HTERT RPE-1 (cell line): ENCODE data around the gene ITGB5.

Experiments used
- in situ Hi-C: fragments of 300-500 bp; cut with MboI; formaldehyde crosslinking; loops from 4 replicates; pipeline ENCODE4 v1.14.3; 2020; ENCODE audit warnings: low sequenced_read_pairs

ITGB5 gene

GRCh38 chr3:124816206-124816605 lies 71.0 kb downstream of the ITGB5 start:
- in situ Hi-C loops = no loop called here

- in situ Hi-C loops = no loop called here
Observed at GRCh38 chr3:124815781-124816180, 71.4 kb downstream of the ITGB5 start.

GRCh38 chr3:124814620-124815421 lies 72.3 kb downstream of the ITGB5 start:
- in situ Hi-C loops = no loop called here

DNA sequence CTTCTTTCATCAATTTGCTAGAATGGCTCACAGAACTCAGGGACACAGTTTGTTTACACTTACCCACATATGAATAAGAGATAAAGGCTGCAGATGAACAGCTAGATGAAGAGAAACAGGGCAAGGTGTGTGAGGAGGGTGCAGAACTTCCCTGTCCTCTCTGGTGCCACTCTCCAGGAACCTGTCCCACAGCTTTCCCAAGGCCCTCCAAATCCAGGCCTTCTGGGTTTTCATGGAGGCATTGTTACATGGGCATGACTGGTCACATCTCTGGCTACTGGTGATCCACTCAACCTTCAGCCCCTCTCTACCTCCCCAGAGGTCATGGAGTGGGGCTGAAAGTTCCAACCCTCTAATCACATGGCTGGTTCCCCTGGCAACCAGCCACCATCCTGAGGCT lies 73.6 kb downstream of the ITGB5 start:
- in situ Hi-C loops = no loop called here

GRCh38 chr3:124812291-124813265 lies 74.6 kb downstream of the ITGB5 start:
- in situ Hi-C loops = no loop called here

- in situ Hi-C loops = no loop called here
Observed at GRCh38 chr3:124811436-124811835, 75.7 kb downstream of the ITGB5 start.

- in situ Hi-C loops = no loop called here
Observed at GRCh38 chr3:124810970-124811369, 76.2 kb downstream of the ITGB5 start.

GRCh38 chr3:124809039-124809438 lies 78.1 kb downstream of the ITGB5 start:
- in situ Hi-C loops = no loop called here

DNA sequence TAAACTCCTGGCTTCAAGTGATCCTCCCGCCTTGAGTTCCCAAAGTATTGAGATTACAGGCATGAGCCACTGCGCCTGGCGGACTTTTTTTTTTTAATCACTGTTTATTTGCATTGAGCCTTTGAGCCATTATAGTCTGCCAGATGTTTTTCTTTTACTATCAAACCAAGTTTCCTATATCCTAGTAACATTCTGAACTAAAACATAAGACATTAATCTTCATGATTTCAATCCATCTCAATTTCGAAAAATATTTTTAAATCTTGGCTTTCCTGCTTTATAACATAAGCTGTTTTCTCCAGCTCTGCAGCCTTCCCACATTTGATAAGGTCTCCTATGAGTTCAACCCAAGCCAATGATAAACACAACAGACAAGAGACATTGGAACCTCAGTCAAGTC lies 81.5 kb downstream of the ITGB5 start:
- in situ Hi-C loops = no loop called here

- in situ Hi-C loops = no loop called here
Observed at GRCh38 chr3:124804875-124805274, 82.3 kb downstream of the ITGB5 start.

DNA sequence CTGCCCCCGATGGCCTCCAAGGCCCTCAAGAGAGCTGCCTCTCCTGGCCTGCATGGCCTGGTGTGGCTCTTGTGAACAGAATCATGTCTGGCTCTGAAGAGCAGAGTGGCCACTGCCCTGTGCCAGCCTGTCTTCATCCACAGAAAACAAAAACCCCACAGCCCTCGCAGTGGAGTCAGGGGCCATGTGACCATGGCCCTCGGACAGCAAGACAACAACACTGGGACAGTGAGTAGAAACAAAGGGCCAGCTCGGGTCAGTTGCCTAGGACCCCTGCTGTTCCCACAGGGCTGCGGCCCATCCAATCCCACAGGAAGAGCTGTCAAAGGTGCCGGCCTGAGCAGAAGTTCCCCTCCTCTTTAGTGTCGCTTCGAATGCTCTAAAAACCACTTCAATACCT lies 84.5 kb downstream of the ITGB5 start:
- in situ Hi-C loops = no loop called here

DNA sequence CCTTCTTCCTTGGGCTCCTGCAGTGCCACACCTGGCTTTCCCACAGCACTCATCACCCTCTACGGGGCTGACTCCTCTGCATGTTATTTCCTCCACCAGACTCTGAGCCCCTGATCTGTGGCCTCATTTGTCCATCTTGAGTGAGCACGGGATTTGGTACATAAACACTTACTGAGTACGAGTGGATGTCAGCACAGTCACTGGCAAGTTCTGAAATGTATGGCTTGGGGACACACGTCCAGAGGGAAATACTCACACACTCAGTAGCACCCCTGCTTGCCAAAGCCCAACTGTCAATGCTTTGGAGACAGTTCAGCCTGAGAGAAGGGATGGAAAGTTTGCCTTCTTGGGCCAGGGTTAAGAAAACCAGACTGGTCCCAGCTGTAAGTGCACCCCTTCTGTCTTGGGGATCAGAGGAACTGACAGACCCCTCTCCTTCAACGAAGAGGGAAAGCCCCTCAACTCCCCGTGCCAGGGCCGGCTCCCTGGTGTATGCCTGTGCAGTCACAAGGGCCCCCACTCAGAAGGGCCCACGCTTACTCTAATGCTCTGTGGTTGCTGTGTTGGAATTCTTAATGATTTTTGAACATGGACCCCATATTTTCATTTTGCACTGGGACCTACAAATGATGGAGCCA lies 85.0 kb downstream of the ITGB5 start:
- in situ Hi-C loops = no loop called here

- in situ Hi-C loops = no loop called here
Observed at GRCh38 chr3:124800511-124801258, 86.5 kb downstream of the ITGB5 start.

GRCh38 chr3:124800076-124800475 lies 87.1 kb downstream of the ITGB5 start:
- in situ Hi-C loops = no loop called here

GRCh38 chr3:124799676-124800075 lies 87.5 kb downstream of the ITGB5 start:
- in situ Hi-C loops = no loop called here

DNA sequence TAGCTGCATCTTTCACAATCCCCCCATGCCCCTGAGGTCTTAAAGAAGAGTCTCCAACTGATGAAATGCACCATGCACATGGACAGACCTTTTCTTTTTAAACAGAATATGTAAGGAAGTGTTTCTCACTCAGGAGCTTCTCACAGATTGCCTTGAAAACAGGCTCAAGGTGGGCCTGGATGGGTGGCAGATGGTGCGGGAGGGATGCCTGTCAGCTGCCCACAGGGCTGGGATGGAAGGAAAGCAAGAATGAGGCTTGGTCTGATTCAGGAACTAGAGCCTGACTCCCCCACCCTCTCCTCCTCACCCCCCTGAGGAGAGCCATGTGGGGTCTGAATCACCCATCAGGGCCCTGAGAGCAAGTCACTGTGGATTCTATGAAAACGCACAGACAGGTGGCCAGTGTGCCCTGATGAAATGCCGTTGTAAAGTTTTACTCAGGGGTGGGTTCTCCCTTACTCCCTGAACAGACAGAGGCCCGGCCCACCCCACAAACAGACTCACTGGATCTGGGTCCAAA lies 89.7 kb downstream of the ITGB5 start:
- in situ Hi-C loops = no loop called here

DNA sequence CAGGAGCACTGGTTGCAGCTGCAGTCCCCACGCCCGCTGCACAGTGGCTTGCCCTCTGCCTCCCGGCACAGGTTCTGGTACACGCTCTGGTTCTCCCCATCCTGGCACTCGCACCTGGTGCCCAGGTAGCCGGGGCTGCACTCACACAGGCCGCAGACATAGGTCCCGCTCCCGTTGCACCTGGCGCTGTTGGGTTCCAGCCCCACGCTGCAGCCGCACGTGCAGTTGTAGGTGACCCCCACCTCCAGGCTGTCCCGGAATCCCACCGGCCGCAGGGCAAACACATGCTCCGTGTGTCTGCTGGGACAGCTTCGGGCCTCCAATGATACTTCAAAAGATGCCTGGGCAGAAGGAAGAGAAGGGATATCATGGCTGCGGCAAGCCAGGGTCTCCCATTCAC lies 90.7 kb downstream of the ITGB5 start:
- in situ Hi-C loops = no loop called here

DNA sequence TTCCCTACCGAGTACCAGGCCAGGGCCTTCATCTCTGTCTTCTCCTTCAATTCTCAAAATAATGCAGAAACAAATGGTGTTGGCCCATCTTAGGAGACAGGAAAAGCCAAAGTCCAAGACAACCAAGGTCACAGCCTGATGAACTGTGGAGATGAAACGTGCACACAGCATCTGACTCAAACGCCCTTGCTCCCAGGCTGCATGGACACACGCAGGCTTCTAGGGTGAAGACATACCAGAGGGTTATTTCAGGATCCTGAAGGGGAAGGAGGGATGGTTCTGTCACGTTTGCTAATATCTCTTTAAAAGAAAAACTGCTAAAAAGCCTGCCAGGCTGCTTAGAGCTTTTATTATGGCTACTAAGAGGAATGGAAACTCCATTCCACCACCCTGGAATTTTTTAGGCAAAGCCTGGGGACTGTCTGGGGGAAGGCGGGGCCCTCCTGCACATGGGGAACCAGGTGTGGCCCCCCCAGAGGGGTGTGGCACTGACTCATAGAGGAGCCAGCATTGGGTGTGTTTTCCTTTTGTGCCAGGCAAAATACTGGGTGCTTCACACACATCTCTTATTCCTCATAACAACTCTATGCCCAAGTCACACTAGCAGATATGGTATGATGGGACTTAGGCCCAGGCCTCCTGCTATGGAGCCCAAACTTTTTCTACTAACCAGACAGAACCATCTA lies 94.0 kb downstream of the ITGB5 start:
- in situ Hi-C loops = no loop called here

DNA sequence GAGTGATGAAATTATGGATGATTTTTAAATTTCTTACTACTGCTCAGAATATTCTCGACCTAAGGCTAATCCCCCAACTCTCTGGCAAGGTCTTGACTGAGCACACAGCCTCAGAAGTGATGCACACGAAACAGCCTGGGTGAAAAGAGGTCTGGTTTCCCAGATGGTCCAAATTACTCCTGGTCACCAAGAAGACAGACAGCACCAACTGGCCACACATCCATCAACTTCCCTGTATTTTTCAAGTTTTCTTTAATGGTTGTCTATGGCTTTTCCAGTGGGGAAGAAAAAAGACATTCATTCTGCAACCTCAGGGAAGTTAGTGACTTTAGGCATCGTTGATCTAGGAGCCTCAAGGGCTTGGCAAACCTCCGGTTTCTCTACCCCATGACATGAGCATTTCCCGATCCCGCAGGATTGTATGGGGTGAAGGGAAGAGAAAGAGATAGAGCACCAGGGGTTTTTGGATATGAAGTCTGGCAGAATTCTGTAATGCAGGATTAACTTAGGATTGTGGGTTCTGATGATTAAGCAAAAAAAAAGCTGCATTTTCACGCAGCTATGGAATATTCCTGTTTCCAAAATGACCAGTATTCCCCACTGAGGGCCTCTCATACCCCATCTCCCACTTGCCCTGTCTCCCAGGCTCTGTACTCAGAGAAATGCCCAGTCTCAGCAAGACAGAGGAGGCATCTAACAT lies 94.7 kb downstream of the ITGB5 start:
- in situ Hi-C loops = no loop called here
